ENCODE results near the gene MTMR10.
A peak's percentile ranks its signal among the peaks of the same experiment; 100 is the strongest.

The MTMR10 gene

GRCh38 chr15:30953731-30954378 lies 37.6 kb downstream of the MTMR10 start:
- DNase-seq = no peak

GRCh38 chr15:30953183-30953582 lies 38.2 kb downstream of the MTMR10 start:
- no peak for DNase-seq

GRCh38 chr15:30943654-30944335 lies 47.6 kb downstream of the MTMR10 start:
- no peak for DNase-seq

GRCh38 chr15:30941520-30941919 lies 49.9 kb downstream of the MTMR10 start:
- no peak for DNase-seq

- peak; percentile 4 for DNase-seq
These were observed 51.1 kb downstream of the MTMR10 start for GRCh38 chr15:30940359-30940758.

GRCh38 chr15:30939161-30939560 lies 52.3 kb downstream of the MTMR10 start:
- DNase-seq = no peak

GRCh38 chr15:30933293-30933692 lies 58.1 kb downstream of the MTMR10 start:
- DNase-seq = no peak

GRCh38 chr15:30930422-30930821 lies 61.0 kb downstream of the MTMR10 start:
- no peak for DNase-seq

GRCh38 chr15:30929982-30930381 lies 61.4 kb downstream of the MTMR10 start:
- DNase-seq = no peak

- peak; percentile 73 for DNase-seq
These were observed 62.3 kb downstream of the MTMR10 start for GRCh38 chr15:30929064-30929669.

GRCh38 chr15:30928076-30928475 lies 63.4 kb downstream of the MTMR10 start:
- DNase-seq = no peak

GRCh38 chr15:30927148-30927761 lies 64.2 kb downstream of the MTMR10 start:
- DNase-seq = no peak

GRCh38 chr15:30926161-30926560 lies 65.3 kb downstream of the MTMR10 start:
- no peak for DNase-seq

GRCh38 chr15:30925686-30926085 lies 65.7 kb downstream of the MTMR10 start:
- DNase-seq = no peak

GRCh38 chr15:30924353-30924752 lies 67.1 kb downstream of the MTMR10 start:
- DNase-seq = no peak

- no peak for DNase-seq
These were observed 68.0 kb downstream of the MTMR10 start for GRCh38 chr15:30923429-30923828.

GRCh38 chr15:30922480-30923311 lies 68.7 kb downstream of the MTMR10 start:
- no peak for DNase-seq

GRCh38 chr15:30921781-30922479 lies 69.5 kb downstream of the MTMR10 start:
- no peak for DNase-seq

- no peak for DNase-seq
These were observed 70.3 kb downstream of the MTMR10 start for GRCh38 chr15:30921106-30921505.

- DNase-seq = no peak
These were observed 71.4 kb downstream of the MTMR10 start for GRCh38 chr15:30919877-30920550.

- no peak for DNase-seq
These were observed 73.1 kb downstream of the MTMR10 start for GRCh38 chr15:30918366-30918765.

GRCh38 chr15:30917675-30918074 lies 73.8 kb downstream of the MTMR10 start:
- DNase-seq = no peak
